Transverse colon (tissue), 4 donors: ENCODE results near the gene CAPZA1. TPM values are rescaled to one million over a fixed set of nuclear protein-coding genes. Genes with fewer than 3 reads are reported as not detected.

Experiments used
- DNase-seq: peaks from one replicate; pipeline ENCODE4 v3.0.0-alpha.2; 2019
- H3K27ac ChIP-seq, 4 donors: fragments of 200-600 bp; sonication (generic); 2 replicates each; pipeline ENCODE4 v1.5.1; 2016 to 2018; ENCODE audit warnings: inconsistent platforms in 4 of 4
- H3K27me3 ChIP-seq: fragments of 200-600 bp; sonication (generic); 2 replicates; pipeline ENCODE4 v1.5.1; 2017; ENCODE audit warnings: inconsistent platforms
- H3K36me3 ChIP-seq, 4 donors: fragments of 200-600 bp; sonication (generic); 2 replicates each; pipeline ENCODE4 v1.5.1; 2017 to 2019; ENCODE audit warnings: inconsistent platforms in 4 of 4
- H3K4me1 ChIP-seq, 4 donors: fragments of 200-600 bp; sonication (generic); 2 replicates each; pipeline ENCODE4 v1.5.1; 2017 to 2020; ENCODE audit warnings: inconsistent platforms in 4 of 4
- H3K4me3 ChIP-seq, 4 donors: fragments of 200-600 bp; sonication (generic); 1 replicate in 1 of 4; 2 replicates in 3 of 4; pipeline versions ENCODE4 v1.5.1 to v1.6.1; 2017 to 2019; ENCODE audit warnings: inconsistent platforms in 4 of 4
- H3K9me3 ChIP-seq, 2 donors: fragments of 200-600 bp; sonication (generic); 2 replicates each; pipeline ENCODE4 v1.5.1; 2017 to 2019; ENCODE audit warnings: inconsistent platforms in 2 of 2
- EP300 ChIP-seq: sonication (generic); formaldehyde crosslinking; IDR thresholded peaks from one replicate; pipeline ENCODE4 v1.6.1; 2017; ENCODE audit warnings: antibody characterized with exemption, low read depth
- POLR2A ChIP-seq: fragments of 450-650 bp; IDR thresholded peaks from one replicate; pipeline ENCODE4 v1.6.1; 2016; ENCODE audit warnings: antibody characterized with exemption, mild to moderate bottlenecking, moderate library complexity
- POLR2AphosphoS5 ChIP-seq, 3 donors: sonication (generic); formaldehyde crosslinking; IDR thresholded peaks; one replicate each; pipeline ENCODE4 v1.6.1; 2016; ENCODE audit warnings: antibody characterized with exemption in 3 of 3
- WGBS, 2 donors: methylation state at CpG; one replicate each; pipeline ENCODE4 v1.1.5; 2018; ENCODE audit warnings: low coverage in 1 of 2; 5-methylcytosine and 5-hydroxymethylcytosine counted together
- in situ Hi-C, 4 donors: fragments of 200-750 bp; cut with MboI; loops; one replicate each; pipeline versions ENCODE4 v1.15.0 to v1.15.1; 2017; ENCODE audit warnings: low sequenced_read_pairs in 3 of 4, low pct_ligation_motif_present in 1 of 4, low pct_unique_long_range_greater_than_20kb in 1 of 4
- intact Hi-C: fragments of 100-400 bp; cut with DNase I; formaldehyde crosslinking; loops from one replicate; pipeline ENCODE4 v1.15.1; 2023; ENCODE audit warnings: low total_unique reads
- total RNA-seq, 4 donors: library from RNA; depleted of rRNA; stranded (reverse); fragments of >200 nt; gene quantifications; one replicate each; pipeline ENCODE4 v1.1.0, GENCODE V29; 2016
- TF ChIP-seq, protein P1 (sequence below), 5 experiments: fragments of 200-600 bp in 3 of 5; fragments of 450-650 bp in 2 of 5; sonication (generic) in 3 of 5; IDR thresholded peaks; 1 replicate in 2 of 5; 2 replicates in 3 of 5; pipeline ENCODE4 v1.5.1; 2016 to 2017; ENCODE audit warnings: antibody characterized with exemption in 5 of 5, inconsistent platforms in 3 of 5, mild to moderate bottlenecking in 2 of 5, moderate library complexity in 1 of 5

CAPZA1 gene
- total RNA-seq, 4 donors from 2014 or later: 44.2 to 228 (median 123) TPM

DNA sequence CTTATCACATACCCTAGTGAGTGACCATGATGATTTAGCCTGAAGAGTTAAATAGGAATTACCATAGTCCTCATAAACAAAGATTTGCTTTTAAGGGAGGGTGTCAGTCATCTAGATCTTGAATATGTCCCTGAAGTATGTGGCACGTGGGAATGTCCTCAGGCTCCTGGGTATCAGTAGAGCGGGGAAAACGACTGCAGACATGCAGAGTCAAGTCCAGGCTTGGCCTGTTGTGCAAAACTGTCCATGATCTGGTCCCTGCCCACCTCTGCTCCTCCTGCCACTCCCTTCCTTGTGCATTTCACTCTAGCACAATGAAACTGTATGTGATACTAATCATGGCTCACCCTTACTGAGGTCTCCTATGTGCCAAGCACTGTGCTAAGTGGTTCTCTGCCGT, 67.7 kb downstream of the CAPZA1 start:
- no peaks in the 10 kb centered on the region for H3K27me3 ChIP-seq
- intact Hi-C loops (no loop called here), in situ Hi-C loops (no loop called here)
- no peak for DNase-seq
- peaks cover 0 to 9% (median 4%) of the 10 kb centered on the region in 4 donors for H3K36me3 ChIP-seq
- H3K9me3 ChIP-seq: no peaks in the 10 kb centered on the region
- TF ChIP-seq, protein P1, sequence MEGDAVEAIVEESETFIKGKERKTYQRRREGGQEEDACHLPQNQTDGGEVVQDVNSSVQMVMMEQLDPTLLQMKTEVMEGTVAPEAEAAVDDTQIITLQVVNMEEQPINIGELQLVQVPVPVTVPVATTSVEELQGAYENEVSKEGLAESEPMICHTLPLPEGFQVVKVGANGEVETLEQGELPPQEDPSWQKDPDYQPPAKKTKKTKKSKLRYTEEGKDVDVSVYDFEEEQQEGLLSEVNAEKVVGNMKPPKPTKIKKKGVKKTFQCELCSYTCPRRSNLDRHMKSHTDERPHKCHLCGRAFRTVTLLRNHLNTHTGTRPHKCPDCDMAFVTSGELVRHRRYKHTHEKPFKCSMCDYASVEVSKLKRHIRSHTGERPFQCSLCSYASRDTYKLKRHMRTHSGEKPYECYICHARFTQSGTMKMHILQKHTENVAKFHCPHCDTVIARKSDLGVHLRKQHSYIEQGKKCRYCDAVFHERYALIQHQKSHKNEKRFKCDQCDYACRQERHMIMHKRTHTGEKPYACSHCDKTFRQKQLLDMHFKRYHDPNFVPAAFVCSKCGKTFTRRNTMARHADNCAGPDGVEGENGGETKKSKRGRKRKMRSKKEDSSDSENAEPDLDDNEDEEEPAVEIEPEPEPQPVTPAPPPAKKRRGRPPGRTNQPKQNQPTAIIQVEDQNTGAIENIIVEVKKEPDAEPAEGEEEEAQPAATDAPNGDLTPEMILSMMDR (IDR thresholded peaks at IDR 0.05): no peak
- TF ChIP-seq EP300 (no peak), POLR2AphosphoS5 (IDR thresholded peaks at IDR 0.05) (no peak)
- H3K27ac ChIP-seq: no peak overlapping the region
- no peak overlapping the region for H3K4me3 ChIP-seq
- WGBS, 2 donors: 73 to 81% methylated on average over 4 of the region's 4 CpGs
- no peaks in the 10 kb centered on the region for H3K4me1 ChIP-seq

DNA sequence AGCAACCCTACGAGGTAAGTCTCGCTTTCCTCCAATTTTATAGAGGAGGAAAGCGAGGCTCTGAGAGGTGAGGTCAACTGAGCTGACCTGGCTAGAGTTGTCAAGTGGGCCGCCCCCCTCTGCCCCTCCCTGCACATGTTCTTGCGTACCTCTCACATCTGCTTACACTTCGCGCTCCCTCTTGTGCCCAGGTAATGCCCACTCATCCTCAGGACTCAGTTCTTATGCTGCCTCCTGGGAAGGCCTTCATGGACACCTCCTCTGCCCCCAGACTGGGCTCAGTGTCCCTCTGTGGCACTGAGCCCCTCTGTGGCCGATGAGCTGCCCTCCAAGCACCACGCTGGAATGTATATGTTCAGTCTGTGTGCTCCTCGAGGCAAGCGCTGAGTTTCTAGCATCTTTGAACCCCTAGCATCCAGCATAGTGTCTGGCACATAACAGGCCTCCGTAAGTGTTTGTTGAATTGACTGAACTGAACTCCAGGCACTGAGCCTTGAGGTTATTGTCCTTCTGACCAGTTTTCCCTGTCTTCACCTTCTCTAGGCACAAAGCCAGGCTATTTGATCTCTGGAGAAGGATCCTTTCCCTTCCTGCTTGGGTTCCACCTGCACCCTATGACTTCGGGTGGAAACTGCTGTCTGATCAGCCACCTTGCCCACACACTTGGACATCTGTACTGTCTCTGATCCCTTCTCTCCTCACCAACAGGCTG, 68.3 kb downstream of the CAPZA1 start:
- in situ Hi-C loops: no loop called here
- H3K27ac ChIP-seq: peak overlapping the region in 1 of 4 donors; percentile 13

DNA sequence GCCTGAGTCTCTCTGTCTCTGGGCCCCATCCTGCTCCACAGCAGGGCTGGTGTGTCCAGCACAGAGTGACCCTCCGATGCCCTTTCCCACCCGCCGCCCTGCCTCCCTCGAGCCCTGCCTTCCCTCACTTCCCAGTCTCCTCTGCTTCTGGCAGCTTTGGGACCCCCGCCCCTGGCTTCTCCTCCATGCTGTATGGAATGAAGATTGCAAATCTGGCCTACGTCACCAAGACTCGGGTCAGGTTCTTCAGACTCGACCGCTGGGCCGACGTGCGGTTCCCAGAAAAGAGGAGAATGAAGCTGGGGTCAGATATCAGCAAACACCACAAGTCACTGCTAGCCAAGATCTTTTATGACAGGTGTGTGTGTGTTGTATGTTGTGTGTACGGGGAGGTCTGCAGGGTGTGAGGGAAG, 69.2 kb downstream of the CAPZA1 start:
- whole genome bisulfite sequencing, 2 donors: 82% methylated on average over 13 of the region's 13 CpGs; no CpG with 5 or more reads in 1 of the 2 donors
- Histone ChIP-seq H3K4me1 (no peaks in the 10 kb centered on the region), H3K9me3 (no peaks in the 10 kb centered on the region), H3K27ac (no peak overlapping the region), H3K4me3 (no peak overlapping the region), H3K27me3 (no peaks in the 10 kb centered on the region), H3K36me3 (peaks cover 0 to 20% (median 9%) of the 10 kb centered on the region in 4 donors)
- intact Hi-C loops (no loop called here), in situ Hi-C loops (no loop called here)
- DNase-seq: no peak
- TF ChIP-seq POLR2A (no peak), POLR2AphosphoS5 (IDR thresholded peaks at IDR 0.05) (no peak), EP300 (no peak)
- TF ChIP-seq, protein P1 (IDR thresholded peaks at IDR 0.05): no peak

More for the DNA sequence above, 68.3 kb downstream of the CAPZA1 start:
- Histone ChIP-seq H3K9me3 (no peaks in the 10 kb centered on the region), H3K4me3 (no peak overlapping the region), H3K27me3 (no peaks in the 10 kb centered on the region), H3K36me3 (peaks cover 0 to 15% (median 6%) of the 10 kb centered on the region in 4 donors), H3K4me1 (no peaks in the 10 kb centered on the region)
- WGBS, 2 donors: 91 to 95% methylated on average over 4 to 13 of the region's 13 CpGs
- intact Hi-C loops: no loop called here
- no peak for DNase-seq
- TF ChIP-seq POLR2A (no peak), EP300 (no peak), POLR2AphosphoS5 (IDR thresholded peaks at IDR 0.05) (no peak)
- TF ChIP-seq, protein P1 (IDR thresholded peaks at IDR 0.05): no peak

DNA sequence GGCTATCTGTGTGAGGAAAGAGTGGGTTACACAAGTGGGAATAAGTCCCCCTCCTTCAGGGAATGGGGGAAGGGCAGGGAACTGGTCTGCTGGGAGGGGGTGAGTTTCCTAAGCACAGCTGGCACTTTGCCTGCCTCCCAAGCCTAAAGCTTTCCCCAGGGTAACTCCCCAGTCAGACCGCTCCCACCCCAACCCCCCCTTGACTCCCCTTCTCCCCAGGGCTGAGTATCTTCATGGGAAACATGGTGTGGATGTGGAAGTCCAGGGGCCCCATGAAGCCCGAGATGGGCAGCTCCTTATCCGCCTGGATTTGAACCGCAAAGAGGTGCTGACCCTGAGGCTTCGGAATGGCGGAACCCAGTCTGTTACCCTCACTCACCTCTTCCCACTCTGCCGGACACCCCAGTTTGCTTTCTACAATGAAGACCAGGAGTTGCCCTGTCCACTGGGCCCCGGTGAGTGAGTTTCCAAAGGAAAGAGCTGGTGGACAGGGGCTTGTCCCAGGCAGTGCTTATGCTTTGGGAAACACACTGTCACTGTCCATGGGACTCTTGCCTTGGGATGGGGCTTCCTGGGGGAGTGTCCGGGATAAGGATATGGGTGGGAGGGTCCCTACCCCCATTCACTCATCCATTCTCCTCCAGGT, 69.7 kb downstream of the CAPZA1 start:
- WGBS, 2 donors: 95% methylated on average over 9 of the region's 9 CpGs; no CpG with 5 or more reads in 1 of the 2 donors
- H3K36me3 ChIP-seq: peaks cover 0 to 24% (median 10%) of the 10 kb centered on the region in 4 donors
- no peaks in the 10 kb centered on the region for H3K9me3 ChIP-seq
- H3K27ac ChIP-seq: no peak overlapping the region
- TF ChIP-seq EP300 (no peak), POLR2AphosphoS5 (IDR thresholded peaks at IDR 0.05) (no peak), POLR2A (no peak)
- TF ChIP-seq, protein P1 (IDR thresholded peaks at IDR 0.05): no peak
- no peaks in the 10 kb centered on the region for H3K4me1 ChIP-seq
- DNase-seq: no peak
- in situ Hi-C loops (no loop called here), intact Hi-C loops (no loop called here)
- H3K4me3 ChIP-seq: no peak overlapping the region
- H3K27me3 ChIP-seq: no peaks in the 10 kb centered on the region
